ENCODE results near the gene MST1.

Gene MST1

GRCh38 chr3:49675912-49676311 is 13.4 kb downstream of the MST1 start:
- no peak for TF ChIP-seq CTCF (IDR thresholded peaks at IDR 0.05; ENCODE audit: low read depth, low read length)
- Histone ChIP-seq H3K4me1 (0 out of 2 replicates have a peak, but pooled peaks cover 3% of the 10 kb centered on the region), H3K36me3 (no peaks in the 10 kb centered on the region), H3K9me3 (no peaks in the 10 kb centered on the region), H3K4me3 (ENCODE audit: low read depth, low read length) (no peak overlapping the region), H3K27me3 (no peaks in the 10 kb centered on the region)
- DNase-seq = no peak

GRCh38 chr3:49674497-49674983 is 14.7 kb downstream of the MST1 start:
- no peak for DNase-seq
- no peak for TF ChIP-seq CTCF (IDR thresholded peaks at IDR 0.05; ENCODE audit: low read depth, low read length)
- Histone ChIP-seq H3K27me3 (no peaks in the 10 kb centered on the region), H3K36me3 (no peaks in the 10 kb centered on the region), H3K4me3 (ENCODE audit: low read depth, low read length) (peak overlapping the region; percentile 60), H3K4me1 (0 out of 2 replicates have a peak, but pooled peaks cover 3% of the 10 kb centered on the region), H3K9me3 (no peaks in the 10 kb centered on the region)

- peak; percentile 95 for DNase-seq
- peak within 1 kb of the TSS; percentile 60 for H3K4me3 ChIP-seq (ENCODE audit: low read depth, low read length)
- no peaks in the 10 kb centered on the region for H3K9me3 ChIP-seq
- no peaks in the 10 kb centered on the region for H3K36me3 ChIP-seq
- no peaks in the 10 kb centered on the region for H3K27me3 ChIP-seq
- 0 out of 2 replicates have a peak, but pooled peaks cover 3% of the 10 kb centered on the region for H3K4me1 ChIP-seq
- no peak for TF ChIP-seq CTCF (IDR thresholded peaks at IDR 0.05; ENCODE audit: low read depth, low read length)
Measured at GRCh38 chr3:49673715-49674496, 15.4 kb downstream of the MST1 start, which contains the start of gene APEH. Gene APEH (plus strand): TSS chr3:49674351. CDS start chr3:49674402, 51 bp downstream.

- Histone ChIP-seq H3K9me3 (no peaks in the 10 kb centered on the region), H3K27me3 (no peaks in the 10 kb centered on the region), H3K36me3 (no peaks in the 10 kb centered on the region), H3K4me3 (ENCODE audit: low read depth, low read length) (peak overlapping the region; percentile 60), H3K4me1 (0 out of 2 replicates have a peak, but pooled peaks cover 3% of the 10 kb centered on the region)
- TF ChIP-seq CTCF (IDR thresholded peaks at IDR 0.05; ENCODE audit: low read depth, low read length) = no peak
- DNase-seq = no peak
Measured at GRCh38 chr3:49673121-49673714, 16.1 kb downstream of the MST1 start.

- Histone ChIP-seq H3K4me1 (0 out of 2 replicates have a peak, but pooled peaks cover 3% of the 10 kb centered on the region), H3K27me3 (no peaks in the 10 kb centered on the region), H3K4me3 (ENCODE audit: low read depth, low read length) (no peak overlapping the region), H3K36me3 (no peaks in the 10 kb centered on the region), H3K9me3 (no peaks in the 10 kb centered on the region)
- TF ChIP-seq CTCF (IDR thresholded peaks at IDR 0.05; ENCODE audit: low read depth, low read length) = peak; percentile 77
- peak; percentile 66 for DNase-seq
Measured at GRCh38 chr3:49671291-49672288, 17.7 kb downstream of the MST1 start.

All from BE2C (cell line).